Thyroid gland (tissue), 4 donors: ENCODE data around the gene ELL3. TPM values are rescaled to one million over a fixed set of nuclear protein-coding genes. Genes with fewer than 3 reads are reported as not detected.

Experiments used
- DNase-seq, 2 donors: peaks; one replicate each; pipeline ENCODE4 v3.0.0-alpha.2; 2019
- H3K27ac ChIP-seq, 3 donors: fragments of 200-600 bp; sonication (generic); 1 replicate in 2 of 3; 2 replicates in 1 of 3; pipeline ENCODE4 v1.5.1; 2016 to 2019; ENCODE audit warnings: mild to moderate bottlenecking in 1 of 3, moderate library complexity in 1 of 3
- H3K27me3 ChIP-seq: fragments of 200-600 bp; sonication (generic); one replicate; pipeline ENCODE4 v1.5.1; 2019
- H3K36me3 ChIP-seq, 2 donors: fragments of 200-600 bp; sonication (generic); one replicate each; pipeline ENCODE4 v1.5.1; 2016 to 2019
- H3K4me1 ChIP-seq, 2 donors: fragments of 200-600 bp; sonication (generic); one replicate each; pipeline ENCODE4 v1.5.1; 2017 to 2019
- H3K4me3 ChIP-seq, 3 donors: fragments of 200-600 bp; sonication (generic); replicated peaks in 1 of 3; 1 replicate in 2 of 3; 2 replicates in 1 of 3; pipeline ENCODE4 v1.5.1; 2016; ENCODE audit warnings: mild to moderate bottlenecking in 1 of 3
- H3K9me3 ChIP-seq: fragments of 200-600 bp; sonication (generic); one replicate; pipeline ENCODE4 v1.5.1; 2017
- CTCF ChIP-seq, 6 experiments: fragments of 200-600 bp in 3 of 6; fragments of 450-650 bp in 3 of 6; sonication (generic) in 3 of 6; IDR thresholded peaks; one replicate each; pipeline ENCODE4 v1.5.1; 2016 to 2019; ENCODE audit warnings: antibody characterized with exemption in 6 of 6, mild to moderate bottlenecking in 2 of 6, inconsistent platforms in 1 of 6, moderate library complexity in 1 of 6
- POLR2A ChIP-seq, 2 donors: fragments of 450-650 bp; IDR thresholded peaks; one replicate each; pipeline ENCODE4 v1.6.1; 2017; ENCODE audit warnings: antibody characterized with exemption in 2 of 2, mild to moderate bottlenecking in 2 of 2, moderate library complexity in 1 of 2
- WGBS, 2 donors: methylation state at CpG; one replicate each; pipeline ENCODE4 v1.1.5; 2017; 5-methylcytosine and 5-hydroxymethylcytosine counted together
- intact Hi-C: fragments of 100-400 bp; cut with DNase I; formaldehyde crosslinking; loops from one replicate; pipeline ENCODE4 v1.15.1; 2023
- total RNA-seq, 4 donors: library from RNA; depleted of rRNA; stranded (reverse); fragments of >200 nt; gene quantifications; one replicate each; pipeline ENCODE4 v1.2.3, GENCODE V29; 2016

The ELL3 gene
- total RNA-seq, 4 donors from 2014 or later = 2.1 to 11.4 (median 5.3) TPM

GRCh38 chr15:43793647-43794046 is 16.9 kb upstream of the ELL3 start:
- Histone ChIP-seq H3K4me3 (peak overlapping the region in 1 of 3 donors; percentile 85), H3K4me1 (peaks cover 23 to 37% of the 10 kb centered on the region in 2 donors), H3K27ac (peak overlapping the region in 2 of 3 donors; percentile 92 to 96), H3K36me3 (peaks cover 13 to 16% of the 10 kb centered on the region in 2 donors), H3K27me3 (no peaks in the 10 kb centered on the region), H3K9me3 (no peaks in the 10 kb centered on the region)
- intact Hi-C loops = no loop called here
- no peak for TF ChIP-seq POLR2A (IDR thresholded peaks at IDR 0.05)
- TF ChIP-seq CTCF (IDR thresholded peaks at IDR 0.05) = no peak
- DNase-seq = no peak
- 83 to 91% methylated on average over 10 of the region's 10 CpGs for WGBS, 2 donors

GRCh38 chr15:43792761-43793476 is 16.2 kb upstream of the ELL3 start:
- intact Hi-C loops = no loop called here
- Histone ChIP-seq H3K27me3 (no peaks in the 10 kb centered on the region), H3K4me3 (peak overlapping the region; percentile 64 to 100 (median 85)), H3K36me3 (peaks cover 13 to 16% of the 10 kb centered on the region in 2 donors), H3K9me3 (no peaks in the 10 kb centered on the region), H3K27ac (peak overlapping the region; percentile 86 to 96 (median 92)), H3K4me1 (peaks cover 16 to 30% of the 10 kb centered on the region in 2 donors)
- DNase-seq = no peak
- 3 to 7% methylated on average over 28 to 31 of the region's 33 CpGs for WGBS, 2 donors
- TF ChIP-seq POLR2A (IDR thresholded peaks at IDR 0.05) (no peak), CTCF (IDR thresholded peaks at IDR 0.05) (no peak)

- Histone ChIP-seq H3K4me1 (peaks cover 16 to 27% of the 10 kb centered on the region in 2 donors), H3K4me3 (peak within 1 kb of the TSS; percentile 64 to 100 (median 85)), H3K9me3 (no peaks in the 10 kb centered on the region), H3K27me3 (no peaks in the 10 kb centered on the region), H3K27ac (peak within 1 kb of the TSS; percentile 86 to 96 (median 92)), H3K36me3 (peaks cover 13 to 16% of the 10 kb centered on the region in 2 donors)
- 0 to 1% methylated on average over 2 to 43 of the region's 66 CpGs for WGBS, 2 donors
- intact Hi-C loops = no loop called here
- DNase-seq = peak; percentile 100
- TF ChIP-seq CTCF (IDR thresholded peaks at IDR 0.05) (peak in 1 of 6 experiments; percentile 23), POLR2A (IDR thresholded peaks at IDR 0.05) (peak; percentile 93 to 99)
These were observed 15.4 kb upstream of the ELL3 start, which contains the start of gene SERF2 for GRCh38 chr15:43791993-43792760. Gene SERF2 (plus strand): TSS chr15:43792320. CDS start chr15:43792377, 57 bp downstream.

- WGBS, 2 donors = 97 to 99% methylated on average over 3 of the region's 3 CpGs
- H3K36me3 ChIP-seq = peaks cover 8 to 10% of the 10 kb centered on the region in 2 donors
These were observed 12.6 kb upstream of the ELL3 start for GRCh38 chr15:43789409-43789808.

More at GRCh38 chr15:43789409-43789808, 12.6 kb upstream of the ELL3 start:
- intact Hi-C loops = no loop called here
- TF ChIP-seq POLR2A (IDR thresholded peaks at IDR 0.05) (no peak), CTCF (IDR thresholded peaks at IDR 0.05) (no peak)
- no peaks in the 10 kb centered on the region for H3K27me3 ChIP-seq
- H3K4me1 ChIP-seq = peaks cover 13 to 15% of the 10 kb centered on the region in 2 donors
- no peaks in the 10 kb centered on the region for H3K9me3 ChIP-seq
- DNase-seq = no peak
- H3K27ac ChIP-seq = no peak overlapping the region
- H3K4me3 ChIP-seq = no peak overlapping the region
